GM18502 (cell line): ENCODE data around the gene FRS2.

ENCODE experiments used
- ATAC-seq: cut with Tn5 transposase; IDR thresholded peaks from one replicate; pipeline ENCODE4 v1.9.1; 2021; ENCODE audit warnings: mild to moderate bottlenecking; ENCODE audit not compliant: unreplicated experiment, poor library complexity

Gene FRS2

DNA sequence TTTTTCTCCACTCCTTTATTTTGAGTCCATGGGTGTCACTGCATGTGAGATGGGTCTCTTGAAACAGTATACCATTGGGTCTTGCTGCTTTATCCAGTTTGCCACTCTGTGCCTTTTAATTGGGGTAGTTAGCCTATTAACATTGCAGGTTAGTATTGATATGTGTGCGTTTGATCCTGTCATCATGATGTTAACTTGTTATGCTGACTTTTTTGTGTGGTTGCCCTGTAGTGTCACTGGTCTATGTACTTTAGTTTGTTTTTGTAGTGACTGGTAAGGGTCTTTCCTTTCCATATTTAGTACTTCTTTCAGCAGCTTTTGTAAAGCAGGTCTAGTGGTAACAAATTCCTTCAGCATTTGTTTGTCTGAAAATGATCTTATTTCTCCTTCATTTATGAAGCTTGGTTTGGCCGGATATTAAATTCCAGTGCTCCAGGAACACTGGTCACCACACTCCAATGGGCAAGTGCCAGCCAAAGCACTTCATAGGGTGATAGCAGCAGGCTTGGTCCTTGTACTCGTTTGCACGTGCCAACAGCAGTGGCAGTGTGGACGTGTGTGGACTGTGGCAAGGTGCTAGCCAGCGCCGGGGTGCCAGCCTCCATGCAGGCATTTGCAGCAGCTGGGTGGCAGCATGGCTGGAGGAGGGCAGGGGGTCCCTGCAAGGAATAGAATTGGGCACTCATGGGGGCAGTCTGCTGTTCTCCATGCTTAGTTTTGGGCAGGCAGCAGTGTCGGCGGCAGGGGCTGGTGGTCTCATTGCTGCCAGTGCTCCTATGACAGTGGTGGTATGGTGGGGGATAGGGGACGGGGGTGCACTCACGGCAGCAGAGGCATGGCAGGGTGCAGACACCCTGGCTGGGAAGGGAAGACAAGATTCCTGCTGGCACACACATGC, 53.5 kb downstream of the FRS2 start:
- ATAC-seq = no peak

GRCh38 chr12:69524331-69524630, 54.1 kb downstream of the FRS2 start:
- ATAC-seq = no peak

DNA sequence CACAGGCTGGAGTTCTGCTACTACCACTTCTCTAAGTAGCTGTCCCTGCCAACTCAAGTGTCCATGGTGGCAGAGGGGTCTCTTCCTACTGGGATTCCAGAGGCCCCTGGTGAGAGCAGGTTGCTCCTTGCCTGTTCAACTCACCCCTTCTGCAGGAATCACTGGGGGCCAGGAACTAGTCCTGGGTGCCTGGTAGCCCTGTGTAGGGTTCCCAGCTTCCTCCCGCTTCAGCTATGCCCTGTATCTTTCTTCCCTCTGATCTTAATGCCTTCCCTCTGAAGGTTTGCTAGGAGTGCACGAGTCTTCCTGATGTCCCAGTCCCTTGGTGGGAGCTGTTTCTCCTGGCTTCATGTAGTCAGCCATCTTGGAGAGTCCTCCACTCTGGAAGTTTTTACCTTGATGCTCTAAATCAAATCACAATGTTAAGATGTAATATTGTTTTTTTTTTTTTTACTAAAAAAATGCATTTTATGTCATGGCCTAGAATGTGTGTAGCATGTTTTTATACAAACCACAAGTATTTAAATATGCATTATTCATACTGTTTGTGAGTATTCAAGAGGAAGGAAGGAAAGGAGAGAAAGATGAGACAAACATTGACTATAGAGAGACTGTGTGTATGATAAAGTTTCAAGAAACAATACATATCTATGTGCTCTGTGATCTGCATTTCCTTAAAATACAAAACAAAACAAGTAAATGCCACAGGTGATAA, 54.7 kb downstream of the FRS2 start:
- no peak for ATAC-seq

DNA sequence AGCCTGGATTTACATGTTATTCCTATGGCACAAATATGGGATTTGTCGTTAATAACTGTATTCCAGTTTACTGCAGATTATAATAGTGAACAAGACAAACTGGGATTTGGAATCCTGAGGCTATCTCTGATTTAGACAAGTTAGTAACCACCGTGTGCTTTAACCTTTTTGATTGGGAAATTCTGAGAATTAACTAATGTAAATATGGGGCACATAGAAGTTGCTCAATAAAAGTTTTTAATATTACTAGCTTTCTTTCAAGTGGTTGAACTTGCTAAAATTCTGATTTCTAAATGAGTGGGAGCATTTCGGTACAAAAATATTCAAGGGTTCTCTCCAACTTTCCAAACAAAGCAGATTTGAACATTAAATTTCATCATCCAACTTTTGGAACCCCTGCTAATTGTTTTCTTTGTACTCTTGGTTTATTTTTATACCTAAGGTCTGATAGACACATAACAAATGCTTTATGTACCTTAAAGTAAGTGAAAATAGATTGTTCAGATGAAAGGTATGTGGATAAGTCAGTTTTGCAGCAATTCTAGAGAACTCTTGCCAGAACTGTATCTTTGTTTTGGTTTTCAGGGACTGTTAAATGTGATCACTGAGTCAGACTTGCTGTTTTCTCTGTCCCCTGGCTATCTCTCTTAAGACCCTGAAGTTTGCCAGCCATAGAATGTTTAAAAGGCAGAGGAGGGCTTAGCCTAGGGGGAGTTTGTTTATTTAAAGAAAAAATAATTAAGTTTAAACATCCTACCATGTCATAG, 57.5 kb downstream of the FRS2 start:
- no peak for ATAC-seq

DNA sequence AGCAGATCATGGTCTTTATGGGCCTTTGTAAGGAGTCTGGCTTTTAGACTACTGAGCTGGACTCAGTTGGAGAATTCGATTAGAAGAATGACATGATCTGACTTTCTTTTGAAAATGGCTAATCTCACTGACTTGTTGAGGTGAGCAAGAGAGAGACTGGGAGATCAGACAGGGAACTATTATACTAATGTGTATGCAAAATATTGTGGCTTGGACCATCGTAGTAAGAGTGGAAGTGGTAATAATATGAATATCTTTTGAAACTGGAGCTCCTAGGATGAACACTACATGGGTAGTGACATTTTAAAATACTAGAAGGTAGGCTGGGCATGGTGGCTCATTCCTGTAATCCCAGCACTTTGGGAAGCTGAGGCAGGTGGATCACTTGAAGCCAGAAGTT, 58.8 kb downstream of the FRS2 start:
- ATAC-seq = peak; percentile 57

- no peak for ATAC-seq
Measured at GRCh38 chr12:69533844-69534243, 63.7 kb downstream of the FRS2 start.

- ATAC-seq = peak; percentile 92
Measured at GRCh38 chr12:69534389-69534822, 64.2 kb downstream of the FRS2 start.

DNA sequence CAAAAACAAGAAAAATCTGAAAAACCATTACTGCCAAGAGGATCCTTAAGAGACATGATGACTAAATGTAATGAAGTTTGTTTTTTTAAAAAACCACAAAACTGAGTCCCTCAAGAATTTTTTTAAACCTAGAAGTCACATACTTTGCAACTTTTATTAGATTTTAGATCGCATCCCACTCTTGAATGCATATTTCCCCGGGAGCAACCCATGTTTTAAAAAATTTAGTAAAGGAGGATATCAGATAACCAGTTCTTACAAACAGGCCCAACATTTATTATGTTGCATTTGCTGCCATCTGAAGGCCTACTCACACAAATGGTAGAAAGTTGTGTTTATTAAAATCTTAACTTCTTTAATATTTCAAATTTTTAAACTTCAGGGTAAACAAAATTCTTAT, 70.8 kb downstream of the FRS2 start:
- ATAC-seq = no peak

GRCh38 chr12:69544087-69544486, 73.9 kb downstream of the FRS2 start:
- ATAC-seq = no peak

- no peak for ATAC-seq
Measured at GRCh38 chr12:69545081-69545480, 74.9 kb downstream of the FRS2 start.

DNA sequence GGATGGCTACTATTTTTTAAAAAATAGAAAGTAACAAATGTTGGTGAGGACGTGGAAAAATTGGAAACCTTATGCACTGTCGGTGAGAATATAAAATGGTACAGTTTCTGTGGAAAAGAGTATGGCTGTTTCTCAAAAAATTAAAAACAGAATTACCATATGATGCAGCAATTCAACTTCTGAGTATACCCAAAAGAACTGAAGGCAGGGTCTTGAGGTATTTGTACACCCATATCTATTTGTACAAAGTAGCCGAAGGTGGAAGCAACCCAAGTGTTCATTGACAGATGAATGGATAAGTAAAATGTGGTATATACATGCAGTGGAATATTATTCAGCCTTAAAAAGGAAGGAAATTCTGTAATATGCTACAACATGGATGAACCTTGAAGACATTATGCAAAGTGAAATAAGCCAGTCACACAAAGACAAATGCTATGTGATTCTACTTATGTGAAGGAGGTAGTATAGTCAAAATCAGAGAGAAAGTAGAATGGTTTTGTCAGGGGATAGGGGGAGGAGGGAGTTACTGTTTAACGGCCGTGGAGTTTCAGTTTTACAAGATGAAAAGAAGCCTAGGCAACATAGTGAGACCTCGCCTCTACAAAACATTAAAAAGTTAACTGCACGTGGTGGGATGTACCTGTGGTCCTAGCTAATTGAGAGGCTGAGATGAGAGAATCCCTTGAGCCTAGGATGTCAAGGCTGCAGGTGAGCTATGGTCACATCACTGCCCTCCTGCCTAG, 76.7 kb downstream of the FRS2 start:
- ATAC-seq = no peak

- no peak for ATAC-seq
Measured at GRCh38 chr12:69548687-69549086, 78.5 kb downstream of the FRS2 start.

- ATAC-seq = no peak
Measured at GRCh38 chr12:69550569-69551350, 80.6 kb downstream of the FRS2 start.

DNA sequence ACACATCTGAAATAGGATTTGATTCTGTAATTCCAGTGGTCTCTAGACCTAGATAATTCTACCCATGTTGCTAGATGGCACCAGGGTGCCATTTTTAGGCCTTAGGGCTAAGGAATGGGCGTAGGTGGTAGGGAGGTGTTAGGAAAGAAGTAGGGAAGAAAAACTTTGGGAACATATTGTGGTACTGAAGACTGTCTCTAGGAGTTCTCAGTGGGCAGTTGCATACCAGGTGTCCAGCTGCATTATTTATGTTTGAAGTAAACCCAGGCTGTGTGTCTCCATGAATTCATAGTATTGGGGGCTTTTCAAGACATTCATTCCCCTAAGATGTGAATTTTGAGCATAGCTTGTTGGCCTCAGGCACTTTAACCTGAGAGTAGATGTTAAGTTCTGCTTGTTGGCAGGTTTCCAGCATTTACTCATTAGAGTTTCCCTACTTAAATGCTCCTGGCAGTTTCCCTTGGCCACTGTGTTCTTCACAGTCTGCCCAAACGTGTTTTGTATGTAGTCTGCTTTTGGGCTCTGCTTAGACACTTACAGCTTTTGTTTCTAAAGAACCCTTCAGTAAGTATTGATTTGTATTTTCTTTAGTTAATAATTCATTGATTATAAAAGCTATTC, 83.5 kb downstream of the FRS2 start:
- ATAC-seq = no peak

DNA sequence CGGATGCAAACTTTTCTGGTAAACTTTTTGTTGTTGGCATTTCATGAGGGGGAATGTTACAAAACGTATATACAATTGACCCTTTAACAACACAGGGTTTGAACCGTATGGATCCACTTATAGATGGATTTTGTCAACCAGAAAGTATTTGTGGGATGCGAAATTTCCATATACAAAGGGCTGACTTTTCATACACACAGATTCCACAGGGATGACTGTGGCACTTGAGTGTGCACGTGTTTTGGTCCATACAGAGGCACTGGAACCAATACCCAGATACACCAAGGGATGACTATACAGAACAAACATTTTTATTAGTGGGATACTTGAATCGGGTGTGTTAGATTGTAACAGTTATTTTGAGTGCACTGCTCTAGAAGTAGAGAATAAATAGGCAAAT, 85.3 kb downstream of the FRS2 start:
- no peak for ATAC-seq

DNA sequence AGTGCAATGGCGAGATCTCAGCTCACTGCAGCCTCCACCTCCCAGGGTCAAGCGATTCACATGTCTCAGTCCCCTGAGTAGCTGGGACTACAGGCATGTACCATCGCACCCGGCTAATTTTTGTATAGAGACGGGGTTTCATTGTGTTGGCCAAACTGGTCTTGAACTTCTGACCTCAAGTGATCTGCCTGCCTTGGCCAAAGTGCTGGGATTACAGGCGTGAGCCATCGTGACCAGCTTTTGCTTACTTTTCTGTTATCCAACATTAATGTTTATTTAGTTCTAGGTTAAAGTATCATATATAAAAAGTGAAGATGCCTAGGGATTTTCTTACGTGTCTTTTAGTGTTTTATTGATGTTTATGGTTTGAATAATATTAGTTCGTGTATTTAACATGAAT, 86.2 kb downstream of the FRS2 start:
- no peak for ATAC-seq

DNA sequence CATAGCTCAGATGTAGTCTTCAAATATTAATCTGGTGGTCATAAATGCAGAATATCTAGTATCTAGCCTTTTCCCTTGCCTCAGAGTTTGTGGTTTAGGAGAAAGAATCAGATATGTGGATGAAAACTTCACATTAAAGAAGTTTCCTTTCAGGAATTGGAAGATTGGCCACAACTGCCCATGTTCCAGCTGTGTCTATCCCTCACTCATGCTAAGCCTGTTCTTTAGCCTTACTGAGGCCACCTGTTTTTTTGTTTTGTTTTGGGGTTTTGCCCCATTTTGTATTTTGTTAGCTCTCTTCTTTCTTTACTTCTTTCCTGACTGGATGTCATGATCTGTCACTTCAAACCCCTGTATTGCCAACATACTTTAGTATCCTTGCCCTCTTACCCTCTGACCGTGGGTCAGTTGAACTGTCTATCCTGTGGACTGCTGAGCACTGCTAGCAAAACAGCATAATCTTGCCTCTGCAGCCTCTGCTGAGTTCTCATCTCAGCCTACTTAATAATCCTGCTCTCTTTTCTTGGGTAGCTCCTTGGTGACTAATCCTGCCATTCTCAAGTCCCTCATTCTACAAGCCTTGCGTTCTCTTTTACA, 93.1 kb downstream of the FRS2 start:
- ATAC-seq = no peak

DNA sequence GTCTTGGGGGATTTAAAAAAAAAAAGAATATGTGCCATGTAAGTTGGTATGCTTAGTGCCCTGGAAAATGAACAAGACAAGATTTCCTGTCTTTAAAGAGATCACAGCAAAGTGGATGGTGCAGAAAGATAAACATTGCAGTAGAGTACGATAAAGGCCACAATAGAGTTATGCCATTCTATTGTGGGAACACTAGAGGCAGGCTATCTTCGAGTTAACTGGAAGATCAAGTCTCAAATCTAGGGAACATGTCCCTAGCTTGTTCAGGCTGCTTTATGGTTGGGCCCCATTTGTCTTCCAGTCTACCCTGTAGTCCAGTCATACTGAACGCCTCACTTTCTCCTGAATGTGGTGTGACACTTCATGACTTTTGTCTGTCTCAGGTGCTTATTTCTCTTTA, 96.4 kb downstream of the FRS2 start:
- no peak for ATAC-seq

- ATAC-seq = no peak
Measured at GRCh38 chr12:69569236-69569635, 99.0 kb downstream of the FRS2 start.
